ENCODE measurements around the gene CLDN4.

Gene CLDN4

GRCh38 chr7:73880755-73881328, 50.0 kb downstream of the CLDN4 start:
- H3K4me3 ChIP-seq (ENCODE audit: low read length) = no peak overlapping the region
- TF ChIP-seq CTCF (conservative IDR thresholded peaks at IDR 0.05; ENCODE audit: low read length) = no peak

GRCh38 chr7:73881352-73882046, 50.7 kb downstream of the CLDN4 start:
- H3K4me3 ChIP-seq (ENCODE audit: low read length) = no peak overlapping the region
- TF ChIP-seq CTCF (conservative IDR thresholded peaks at IDR 0.05; ENCODE audit: low read length) = no peak
- no peak for DNase-seq (ENCODE audit: low read depth)

More at GRCh38 chr7:73880755-73881328, 50.0 kb downstream of the CLDN4 start:
- DNase-seq (ENCODE audit: low read depth) = peak; percentile 63

GRCh38 chr7:73882047-73882402, 51.2 kb downstream of the CLDN4 start:
- no peak for DNase-seq (ENCODE audit: low read depth)
- H3K4me3 ChIP-seq (ENCODE audit: low read length) = no peak overlapping the region
- no peak for TF ChIP-seq CTCF (conservative IDR thresholded peaks at IDR 0.05; ENCODE audit: low read length)
